Measurements from ENCODE around the gene DLG1. TPM values are rescaled to one million over a fixed set of nuclear protein-coding genes. Genes with fewer than 3 reads are reported as not detected.

The DLG1 gene
- total RNA-seq, 2 experiments from 2014 or later: 72.2 to 76.6 TPM

GRCh38 chr3:197144188-197144587, 154.2 kb downstream of the DLG1 start:
- CTCF ChIA-PET: interaction anchor here (1.3 kb wide), 1 partner anchor 45 kb away, joined by 3 read pairs; no protein-coding TSS in a partner anchor
- H3K9me3 Mint-ChIP-seq (ENCODE audit: insufficient read depth): peaks cover 9% of the 10 kb centered on the region
- POLR2A ChIA-PET: no interaction called here
- H3K4me3 Mint-ChIP-seq: no peak overlapping the region
- H3K4me1 Mint-ChIP-seq (ENCODE audit: low read depth): peaks cover 4% of the 10 kb centered on the region
- no peak for ATAC-seq
- H3K27me3 Mint-ChIP-seq (ENCODE audit: low read depth): no peaks in the 10 kb centered on the region
- peaks cover 27% of the 10 kb centered on the region for H3K36me3 Mint-ChIP-seq (ENCODE audit: low read depth)
- no peak for DNase-seq
- no peak overlapping the region for H3K27ac Mint-ChIP-seq

- ChIA-PET CTCF (interaction anchor here (1.1 kb wide), 1 partner anchor 23 kb away, joined by 3 read pairs; no protein-coding TSS in a partner anchor), POLR2A (no interaction called here)
- no peak for DNase-seq
- no peak for ATAC-seq
- H3K36me3 Mint-ChIP-seq (ENCODE audit: low read depth): peaks cover 42% of the 10 kb centered on the region
- no peaks in the 10 kb centered on the region for H3K27me3 Mint-ChIP-seq (ENCODE audit: low read depth)
- H3K4me3 Mint-ChIP-seq: no peak overlapping the region
- H3K9me3 Mint-ChIP-seq (ENCODE audit: insufficient read depth): peaks cover 16% of the 10 kb centered on the region
- H3K27ac Mint-ChIP-seq: no peak overlapping the region
- H3K4me1 Mint-ChIP-seq (ENCODE audit: low read depth): no peaks in the 10 kb centered on the region
Measured at GRCh38 chr3:197139586-197139985, 158.8 kb downstream of the DLG1 start.

- Mint-ChIP-seq H3K27me3 (ENCODE audit: low read depth) (no peaks in the 10 kb centered on the region), H3K4me1 (ENCODE audit: low read depth) (no peaks in the 10 kb centered on the region), H3K36me3 (ENCODE audit: low read depth) (peaks cover 56% of the 10 kb centered on the region), H3K9me3 (ENCODE audit: insufficient read depth) (peaks cover 17% of the 10 kb centered on the region), H3K27ac (no peak overlapping the region), H3K4me3 (no peak overlapping the region)
- ChIA-PET CTCF (no interaction called here), POLR2A (no interaction called here)
- no peak for DNase-seq
- ATAC-seq: no peak
Measured at GRCh38 chr3:197137751-197138150, 160.7 kb downstream of the DLG1 start.

- Mint-ChIP-seq H3K36me3 (ENCODE audit: low read depth) (peaks cover 60% of the 10 kb centered on the region), H3K9me3 (ENCODE audit: insufficient read depth) (peaks cover 17% of the 10 kb centered on the region), H3K4me3 (no peak overlapping the region), H3K27me3 (ENCODE audit: low read depth) (no peaks in the 10 kb centered on the region), H3K4me1 (ENCODE audit: low read depth) (no peaks in the 10 kb centered on the region), H3K27ac (no peak overlapping the region)
- ATAC-seq (no peak), DNase-seq (no peak)
- CTCF ChIA-PET: no interaction called here
- POLR2A ChIA-PET: no interaction called here
Measured at GRCh38 chr3:197136744-197137143, 161.7 kb downstream of the DLG1 start.

- no peak overlapping the region for H3K27ac Mint-ChIP-seq
- DNase-seq (no peak), ATAC-seq (no peak)
- no peaks in the 10 kb centered on the region for H3K27me3 Mint-ChIP-seq (ENCODE audit: low read depth)
- H3K4me1 Mint-ChIP-seq (ENCODE audit: low read depth): no peaks in the 10 kb centered on the region
- H3K36me3 Mint-ChIP-seq (ENCODE audit: low read depth): peaks cover 58% of the 10 kb centered on the region
- ChIA-PET CTCF (no interaction called here), POLR2A (interaction anchor here (0.6 kb wide), 1 partner anchor 54 kb away, joined by 4 read pairs; no protein-coding TSS in a partner anchor)
- H3K4me3 Mint-ChIP-seq: no peak overlapping the region
- H3K9me3 Mint-ChIP-seq (ENCODE audit: insufficient read depth): peaks cover 17% of the 10 kb centered on the region
Measured at GRCh38 chr3:197135212-197135611, 163.2 kb downstream of the DLG1 start.

GRCh38 chr3:197132916-197133530, 165.4 kb downstream of the DLG1 start:
- no peak for DNase-seq
- Mint-ChIP-seq H3K27me3 (ENCODE audit: low read depth) (no peaks in the 10 kb centered on the region), H3K9me3 (ENCODE audit: insufficient read depth) (peaks cover 17% of the 10 kb centered on the region), H3K27ac (no peak overlapping the region), H3K4me3 (no peak overlapping the region), H3K36me3 (ENCODE audit: low read depth) (peaks cover 58% of the 10 kb centered on the region), H3K4me1 (ENCODE audit: low read depth) (no peaks in the 10 kb centered on the region)
- POLR2A ChIA-PET: no interaction called here
- ATAC-seq: no peak
- CTCF ChIA-PET: no interaction called here

- no peak for DNase-seq
- Mint-ChIP-seq H3K9me3 (ENCODE audit: insufficient read depth) (no peaks in the 10 kb centered on the region), H3K4me3 (no peak overlapping the region), H3K27me3 (ENCODE audit: low read depth) (no peaks in the 10 kb centered on the region), H3K27ac (no peak overlapping the region), H3K36me3 (ENCODE audit: low read depth) (peaks cover 20% of the 10 kb centered on the region), H3K4me1 (ENCODE audit: low read depth) (no peaks in the 10 kb centered on the region)
- no peak for ATAC-seq
- ChIA-PET CTCF (interaction anchor here (0.6 kb wide), 1 partner anchor 172 kb away, joined by 3 read pairs; no protein-coding TSS in a partner anchor), POLR2A (no interaction called here)
Measured at GRCh38 chr3:197125636-197126035, 172.8 kb downstream of the DLG1 start.

- Mint-ChIP-seq H3K4me1 (ENCODE audit: low read depth) (no peaks in the 10 kb centered on the region), H3K4me3 (no peak overlapping the region), H3K27ac (no peak overlapping the region), H3K36me3 (ENCODE audit: low read depth) (peaks cover 21% of the 10 kb centered on the region), H3K27me3 (ENCODE audit: low read depth) (no peaks in the 10 kb centered on the region), H3K9me3 (ENCODE audit: insufficient read depth) (no peaks in the 10 kb centered on the region)
- ChIA-PET POLR2A (no interaction called here), CTCF (no interaction called here)
- DNase-seq (no peak), ATAC-seq (no peak)
Measured at GRCh38 chr3:197124713-197125112, 173.7 kb downstream of the DLG1 start.

GRCh38 chr3:197122394-197122793, 176.0 kb downstream of the DLG1 start:
- ATAC-seq (no peak), DNase-seq (no peak)
- ChIA-PET POLR2A (no interaction called here), CTCF (no interaction called here)
- Mint-ChIP-seq H3K27me3 (ENCODE audit: low read depth) (no peaks in the 10 kb centered on the region), H3K4me3 (no peak overlapping the region), H3K4me1 (ENCODE audit: low read depth) (no peaks in the 10 kb centered on the region), H3K9me3 (ENCODE audit: insufficient read depth) (no peaks in the 10 kb centered on the region), H3K27ac (no peak overlapping the region), H3K36me3 (ENCODE audit: low read depth) (peaks cover 12% of the 10 kb centered on the region)

- H3K27ac Mint-ChIP-seq: no peak overlapping the region
- ATAC-seq (no peak), DNase-seq (no peak)
- H3K27me3 Mint-ChIP-seq (ENCODE audit: low read depth): no peaks in the 10 kb centered on the region
- ChIA-PET POLR2A (no interaction called here), CTCF (no interaction called here)
- peaks cover 1% of the 10 kb centered on the region for H3K4me1 Mint-ChIP-seq (ENCODE audit: low read depth)
- H3K9me3 Mint-ChIP-seq (ENCODE audit: insufficient read depth): no peaks in the 10 kb centered on the region
- peaks cover 26% of the 10 kb centered on the region for H3K36me3 Mint-ChIP-seq (ENCODE audit: low read depth)
- H3K4me3 Mint-ChIP-seq: no peak overlapping the region
Measured at GRCh38 chr3:197117114-197117513, 181.3 kb downstream of the DLG1 start.

GRCh38 chr3:197114007-197114406, 184.4 kb downstream of the DLG1 start:
- ChIA-PET CTCF (no interaction called here), POLR2A (no interaction called here)
- Mint-ChIP-seq H3K27ac (no peak overlapping the region), H3K4me3 (no peak overlapping the region), H3K27me3 (ENCODE audit: low read depth) (no peaks in the 10 kb centered on the region), H3K9me3 (ENCODE audit: insufficient read depth) (no peaks in the 10 kb centered on the region), H3K4me1 (ENCODE audit: low read depth) (peaks cover 1% of the 10 kb centered on the region), H3K36me3 (ENCODE audit: low read depth) (peaks cover 48% of the 10 kb centered on the region)
- DNase-seq (no peak), ATAC-seq (no peak)

- ChIA-PET POLR2A (no interaction called here), CTCF (no interaction called here)
- Mint-ChIP-seq H3K27me3 (ENCODE audit: low read depth) (no peaks in the 10 kb centered on the region), H3K4me3 (no peak overlapping the region), H3K4me1 (ENCODE audit: low read depth) (no peaks in the 10 kb centered on the region), H3K9me3 (ENCODE audit: insufficient read depth) (peaks cover 3% of the 10 kb centered on the region), H3K27ac (no peak overlapping the region), H3K36me3 (ENCODE audit: low read depth) (peaks cover 50% of the 10 kb centered on the region)
- no peak for ATAC-seq
- no peak for DNase-seq
Measured at GRCh38 chr3:197111685-197112084, 186.7 kb downstream of the DLG1 start.

GRCh38 chr3:197105786-197106185, 192.6 kb downstream of the DLG1 start:
- POLR2A ChIA-PET: no interaction called here
- peaks cover 3% of the 10 kb centered on the region for H3K9me3 Mint-ChIP-seq (ENCODE audit: insufficient read depth)
- no peaks in the 10 kb centered on the region for H3K4me1 Mint-ChIP-seq (ENCODE audit: low read depth)
- CTCF ChIA-PET: no interaction called here
- no peak overlapping the region for H3K27ac Mint-ChIP-seq
- peaks cover 28% of the 10 kb centered on the region for H3K36me3 Mint-ChIP-seq (ENCODE audit: low read depth)
- no peak for ATAC-seq
- no peaks in the 10 kb centered on the region for H3K27me3 Mint-ChIP-seq (ENCODE audit: low read depth)
- DNase-seq: no peak
- no peak overlapping the region for H3K4me3 Mint-ChIP-seq

Measured in activated CD8-positive, alpha-beta T cell treated with anti-CD3 and anti-CD28 coated beads, Interleukin-2, amount 10 ng/mL, durations not matched to agents 7 days and 5 days (primary cell).